Stimulated activated CD8-positive, alpha-beta memory T cell treated with anti-CD3 and anti-CD28 coated beads, Interleukin-7, amount 100 ng/mL, for 24 hours (primary cell): ENCODE measurements around the gene TANGO6.

Experiments
- DNase-seq: peaks from one replicate; pipeline ENCODE4 v3.0.0-alpha.2; 2020; ENCODE audit warnings: low read depth

Gene TANGO6

GRCh38 chr16:69100071-69100691, 256.9 kb downstream of the TANGO6 start:
- no peak for DNase-seq

- DNase-seq = no peak
Observed at GRCh38 chr16:69105501-69106361, 262.4 kb downstream of the TANGO6 start, which contains the start of gene HAS3. Gene HAS3, plus strand, starts transcription at chr16:69105653. Its CDS starts 3,743 bp downstream, at chr16:69109396.

GRCh38 chr16:69106491-69107315, 263.4 kb downstream of the TANGO6 start:
- no peak for DNase-seq

- DNase-seq = no peak
Observed at GRCh38 chr16:69107316-69107962, 264.1 kb downstream of the TANGO6 start.

DNA sequence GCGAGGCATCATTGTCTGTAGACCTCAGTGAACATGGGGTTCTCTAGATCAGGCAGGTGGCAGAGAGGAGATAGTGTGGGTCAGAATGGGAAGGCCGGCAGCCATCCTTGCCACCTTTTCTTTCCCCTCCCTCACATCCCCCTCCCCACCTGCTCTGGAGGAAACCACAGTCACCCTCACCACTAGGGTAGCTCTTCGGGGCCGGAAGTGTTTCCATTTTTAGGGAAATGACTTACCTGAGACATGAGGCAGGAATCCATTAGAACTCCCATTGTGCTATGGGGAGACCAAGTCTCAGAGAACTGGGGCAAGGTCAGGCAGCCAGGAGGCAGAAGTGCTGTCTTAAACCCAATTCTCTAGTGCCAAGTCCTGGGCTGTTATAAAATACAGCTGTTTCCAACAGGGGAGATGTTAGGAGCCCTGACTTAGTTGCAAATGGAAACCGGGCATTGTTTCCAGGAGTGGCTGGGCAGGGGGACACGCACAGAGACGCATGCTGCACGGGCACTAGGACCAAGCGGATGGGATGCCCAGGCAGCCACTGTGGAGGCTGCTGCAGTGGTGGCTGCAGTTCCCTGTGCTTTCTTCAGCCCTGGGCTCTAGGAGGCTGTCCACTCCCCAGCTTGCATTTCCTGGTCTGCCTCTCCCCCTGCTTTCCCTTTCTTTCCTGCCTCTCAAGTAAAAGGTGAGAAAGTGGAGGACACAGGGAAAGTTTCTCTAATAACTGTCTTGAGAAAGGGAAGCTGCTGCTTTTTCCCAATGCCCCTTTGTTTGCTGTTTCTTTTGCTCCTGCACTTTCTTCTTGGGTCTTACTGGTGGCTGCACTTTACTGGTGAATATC, 265.0 kb downstream of the TANGO6 start:
- DNase-seq = no peak

GRCh38 chr16:69108905-69109252, 265.5 kb downstream of the TANGO6 start:
- DNase-seq = no peak

DNA sequence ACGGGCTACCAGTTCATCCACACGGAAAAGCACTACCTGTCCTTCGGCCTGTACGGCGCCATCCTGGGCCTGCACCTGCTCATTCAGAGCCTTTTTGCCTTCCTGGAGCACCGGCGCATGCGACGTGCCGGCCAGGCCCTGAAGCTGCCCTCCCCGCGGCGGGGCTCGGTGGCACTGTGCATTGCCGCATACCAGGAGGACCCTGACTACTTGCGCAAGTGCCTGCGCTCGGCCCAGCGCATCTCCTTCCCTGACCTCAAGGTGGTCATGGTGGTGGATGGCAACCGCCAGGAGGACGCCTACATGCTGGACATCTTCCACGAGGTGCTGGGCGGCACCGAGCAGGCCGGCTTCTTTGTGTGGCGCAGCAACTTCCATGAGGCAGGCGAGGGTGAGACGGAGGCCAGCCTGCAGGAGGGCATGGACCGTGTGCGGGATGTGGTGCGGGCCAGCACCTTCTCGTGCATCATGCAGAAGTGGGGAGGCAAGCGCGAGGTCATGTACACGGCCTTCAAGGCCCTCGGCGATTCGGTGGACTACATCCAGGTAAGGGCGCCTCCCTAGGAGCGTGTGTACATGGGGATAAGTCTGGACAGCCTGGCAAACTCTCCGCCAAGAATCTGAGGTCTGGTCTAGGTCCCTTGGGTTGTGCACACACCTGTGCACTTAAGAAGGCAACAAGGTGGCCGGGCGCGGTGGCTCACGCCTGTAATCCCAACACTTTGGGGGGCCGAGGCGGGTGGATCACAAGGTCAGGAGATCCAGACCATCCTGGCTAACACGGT, 266.3 kb downstream of the TANGO6 start:
- DNase-seq = no peak

DNA sequence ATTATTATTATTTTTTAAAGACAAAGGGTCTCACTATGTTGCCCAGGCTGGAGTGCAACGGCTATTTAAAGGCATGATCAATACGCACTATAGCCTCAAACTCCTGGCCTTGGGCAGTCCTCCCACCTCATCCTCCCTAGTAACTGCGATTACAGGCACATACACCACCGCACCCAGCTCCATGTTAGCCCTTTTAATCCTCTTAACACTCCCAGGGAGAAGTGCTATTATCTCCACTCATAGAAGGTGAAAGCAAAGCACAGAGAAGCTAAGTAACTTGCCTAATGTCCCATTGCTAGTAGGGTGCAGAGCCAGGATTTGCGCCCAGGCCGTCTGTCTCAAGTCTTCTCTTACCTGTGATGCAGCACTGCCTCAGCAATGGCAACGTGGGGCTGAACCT, 267.1 kb downstream of the TANGO6 start:
- no peak for DNase-seq

DNA sequence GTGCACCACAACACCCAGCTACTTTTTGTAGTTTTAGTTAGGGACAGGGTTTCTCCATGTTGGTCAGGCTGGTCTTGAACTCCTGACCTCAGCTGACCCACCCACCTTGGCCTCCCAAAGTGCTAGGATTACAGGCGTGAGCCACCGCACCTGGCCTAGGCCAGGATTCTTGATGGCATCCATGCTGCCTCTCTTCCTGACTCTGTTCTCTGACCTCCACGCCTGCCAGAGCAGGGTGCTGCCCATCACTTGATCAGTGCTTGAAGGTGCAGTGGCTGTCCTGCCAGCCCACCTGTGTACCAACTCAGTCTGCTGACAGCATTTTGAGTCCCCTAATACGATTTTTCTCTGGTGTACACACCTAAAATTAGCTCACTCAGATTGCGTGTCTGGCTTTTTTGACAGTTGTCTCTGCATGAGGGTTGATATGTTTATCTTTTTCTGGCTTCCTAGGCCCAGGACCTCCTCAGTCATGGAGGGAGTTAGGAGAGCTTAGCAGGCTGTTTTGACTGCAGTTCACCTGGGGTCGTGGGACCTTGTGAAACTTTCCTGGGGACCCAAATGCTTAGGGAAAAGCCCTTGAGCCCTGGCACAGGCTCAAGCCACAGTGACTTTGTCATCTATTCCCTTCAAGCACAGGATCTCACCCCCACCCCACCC, 268.0 kb downstream of the TANGO6 start:
- no peak for DNase-seq

GRCh38 chr16:69111876-69112230, 268.5 kb downstream of the TANGO6 start:
- no peak for DNase-seq

DNA sequence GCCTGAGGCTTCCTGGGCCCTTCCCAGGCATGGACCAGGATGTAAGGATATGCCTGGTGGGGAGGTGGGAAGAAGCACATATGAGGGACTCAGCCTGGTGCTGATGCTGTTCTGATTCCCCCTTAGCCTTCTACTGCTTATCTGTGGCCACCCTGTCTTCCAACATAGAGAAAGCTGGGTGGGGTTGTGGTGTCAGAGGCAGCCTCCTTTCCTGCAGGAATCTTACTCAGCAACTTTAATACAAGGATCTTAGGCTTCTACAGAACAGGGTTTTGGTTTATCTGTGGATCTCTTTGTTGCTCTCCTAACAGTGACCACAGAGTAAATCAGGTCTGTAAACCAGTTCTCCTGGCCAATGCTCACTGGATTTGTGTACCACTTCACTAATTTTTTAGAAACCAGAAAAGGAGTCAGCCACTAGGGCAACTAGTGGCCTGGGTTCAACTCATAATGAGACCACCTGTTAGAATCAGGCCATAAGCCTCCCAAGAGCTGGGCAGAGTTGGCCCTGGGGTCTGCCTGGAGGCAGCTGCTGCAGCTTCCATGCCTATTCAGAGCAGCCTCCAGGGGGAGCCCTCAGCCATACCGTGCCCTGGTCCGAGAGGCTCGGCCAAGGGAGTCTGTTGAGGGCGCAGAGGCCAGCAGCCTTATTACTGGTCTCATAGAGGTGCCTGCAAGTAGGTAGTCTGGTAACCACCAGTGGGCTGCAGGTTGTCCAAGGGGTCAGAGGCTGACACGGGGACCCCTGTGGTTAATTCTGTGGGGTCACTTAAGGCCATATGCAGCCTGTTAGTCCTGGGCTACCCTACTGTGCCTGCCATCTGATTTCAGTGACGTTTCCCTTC, 269.2 kb downstream of the TANGO6 start:
- DNase-seq = peak; percentile 28

GRCh38 chr16:69113216-69113615, 269.9 kb downstream of the TANGO6 start:
- DNase-seq = no peak

DNA sequence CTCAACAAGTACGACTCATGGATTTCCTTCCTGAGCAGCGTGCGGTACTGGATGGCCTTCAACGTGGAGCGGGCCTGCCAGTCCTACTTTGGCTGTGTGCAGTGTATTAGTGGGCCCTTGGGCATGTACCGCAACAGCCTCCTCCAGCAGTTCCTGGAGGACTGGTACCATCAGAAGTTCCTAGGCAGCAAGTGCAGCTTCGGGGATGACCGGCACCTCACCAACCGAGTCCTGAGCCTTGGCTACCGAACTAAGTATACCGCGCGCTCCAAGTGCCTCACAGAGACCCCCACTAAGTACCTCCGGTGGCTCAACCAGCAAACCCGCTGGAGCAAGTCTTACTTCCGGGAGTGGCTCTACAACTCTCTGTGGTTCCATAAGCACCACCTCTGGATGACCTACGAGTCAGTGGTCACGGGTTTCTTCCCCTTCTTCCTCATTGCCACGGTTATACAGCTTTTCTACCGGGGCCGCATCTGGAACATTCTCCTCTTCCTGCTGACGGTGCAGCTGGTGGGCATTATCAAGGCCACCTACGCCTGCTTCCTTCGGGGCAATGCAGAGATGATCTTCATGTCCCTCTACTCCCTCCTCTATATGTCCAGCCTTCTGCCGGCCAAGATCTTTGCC, 271.1 kb downstream of the TANGO6 start:
- no peak for DNase-seq

GRCh38 chr16:69114976-69115355, 271.6 kb downstream of the TANGO6 start:
- DNase-seq = no peak

DNA sequence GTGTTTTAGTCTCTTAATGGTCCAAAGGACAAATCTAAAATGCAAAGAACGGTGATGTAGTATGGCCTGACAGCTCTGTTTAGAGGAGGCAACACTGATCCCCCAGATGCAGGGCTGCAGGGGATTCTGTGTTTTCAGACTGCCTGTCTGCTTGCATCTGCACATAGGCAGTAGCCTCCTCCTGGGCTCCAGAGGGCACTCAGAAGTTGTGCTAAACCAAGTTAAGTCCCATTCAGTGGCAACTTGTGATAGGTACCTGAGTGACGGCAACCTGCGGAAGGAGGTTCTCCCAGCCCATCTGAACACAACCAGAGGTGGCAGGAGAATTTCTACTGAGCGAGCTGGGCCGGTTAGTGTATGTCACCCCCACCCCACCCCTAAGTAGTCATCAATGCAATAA, 272.0 kb downstream of the TANGO6 start:
- no peak for DNase-seq

GRCh38 chr16:69115837-69116236, 272.5 kb downstream of the TANGO6 start:
- no peak for DNase-seq

GRCh38 chr16:69116256-69116875, 273.0 kb downstream of the TANGO6 start:
- DNase-seq = no peak

DNA sequence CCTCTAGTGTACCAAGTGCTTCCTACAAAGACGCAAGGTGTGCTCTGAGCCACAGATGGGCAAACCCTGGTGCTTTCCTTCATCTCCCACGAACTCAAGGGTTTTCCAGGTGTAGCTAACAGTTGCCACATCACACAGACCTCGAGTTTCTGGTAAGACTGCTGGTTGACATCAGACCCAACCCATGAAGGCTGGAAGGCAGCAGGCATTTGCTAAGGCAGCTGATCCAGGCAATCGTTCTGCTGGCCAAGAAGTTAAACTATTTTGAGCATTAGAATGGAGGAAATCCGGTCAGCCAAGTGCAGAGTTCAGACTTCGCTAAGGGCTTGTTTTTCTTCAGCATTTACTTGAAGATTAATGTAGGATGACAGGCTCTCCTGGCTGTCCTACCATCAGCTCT, 273.6 kb downstream of the TANGO6 start:
- DNase-seq = no peak
